Astrocyte (in vitro differentiated cells and primary cell): Measurements from ENCODE around the gene EYS.

Experiments
- CTCF ChIP-seq: IDR thresholded peaks from 2 replicates; pipeline ENCODE4 v1.5.1; 2011; ENCODE audit warnings: low read depth, mild to moderate bottlenecking, inconsistent platforms, low read length, moderate library complexity; ENCODE audit not compliant: insufficient read depth
- EZH2 ChIP-seq: IDR thresholded peaks from 2 replicates; pipeline ENCODE4 v1.6.1; 2012; ENCODE audit warnings: mild to moderate bottlenecking, low read length, inconsistent platforms; ENCODE audit not compliant: insufficient read depth

GRCh38 chr6:64904616-64905015 is 802.4 kb downstream of the EYS start:
- TF ChIP-seq CTCF: no peak
- TF ChIP-seq EZH2: no peak
